IMR-90 (cell line): ENCODE data around the gene MX1. TPM values are rescaled to one million over a fixed set of nuclear protein-coding genes. Genes with fewer than 3 reads are reported as not detected.

Source experiments
- ATAC-seq: fragments of 200-7000 bp; cut with Tn5 transposase; 2 replicates; pipeline ENCODE4 v1.9.1; 2020; ENCODE audit warnings: low read depth, mild to moderate bottlenecking, moderate library complexity
- BruUV-seq: library from RNA; stranded (reverse); fragments of 400-500 nt; replicated peaks from 2 replicates; lab custom pipeline; 2021; lab: Mats Ljungman, UMichigan
- CTCF ChIA-PET: fragments of 300-600 bp; formaldehyde crosslinking; extraction: SDS; loops from one replicate; lab custom pipeline; 2021; ENCODE audit warnings: antibody characterized with exemption; lab: Yijun Ruan, JAX
- POLR2A ChIA-PET: fragments of 300-600 bp; sonication (Branson Sonifier 250); formaldehyde crosslinking; loops from one replicate; lab custom pipeline; 2022; ENCODE audit warnings: antibody characterized with exemption; ENCODE audit not compliant: unreplicated experiment; lab: Charles Lee
- DNase-seq: peaks from one replicate; pipeline ENCODE4 v3.0.0; 2013
- H2AFZ ChIP-seq: replicated peaks from 2 replicates; pipeline ENCODE3; 2013; ENCODE audit warnings: low read length, mild to moderate bottlenecking; ENCODE audit not compliant: poor library complexity
- H2AK5ac ChIP-seq: 2 replicates; pipeline ENCODE4 v1.6.1; 2013; ENCODE audit warnings: low read depth, low read length, inconsistent platforms
- H2AK9ac ChIP-seq: replicated peaks from 2 replicates; pipeline ENCODE3; 2013; ENCODE audit warnings: mild to moderate bottlenecking, low read depth, low read length, moderate library complexity; ENCODE audit not compliant: poor library complexity
- H2BK120ac ChIP-seq: 2 replicates; pipeline ENCODE4 v1.6.1; 2013; ENCODE audit warnings: low read depth, low read length, inconsistent platforms
- H2BK15ac ChIP-seq: 3 replicates; pipeline ENCODE4 v1.6.1; 2013; ENCODE audit warnings: low read depth, low read length, inconsistent platforms
- H2BK20ac ChIP-seq: 2 replicates; pipeline ENCODE4 v1.6.1; 2013; ENCODE audit warnings: low read depth, mild to moderate bottlenecking, inconsistent platforms, low read length, moderate library complexity
- H2BK5ac ChIP-seq: 2 replicates; pipeline ENCODE4 v1.6.1; 2013; ENCODE audit warnings: mild to moderate bottlenecking, low read depth, low read length, inconsistent platforms; ENCODE audit not compliant: poor library complexity, severe bottlenecking
- H3K14ac ChIP-seq: replicated peaks from 2 replicates; pipeline ENCODE4 v1.6.1; 2013; ENCODE audit warnings: low read depth, low read length, inconsistent platforms
- H3K18ac ChIP-seq: 2 replicates; pipeline ENCODE4 v1.6.1; 2013; ENCODE audit warnings: low read depth, low read length, control low read depth
- H3K23ac ChIP-seq: 2 replicates; pipeline ENCODE4 v1.6.1; 2013; ENCODE audit warnings: low read depth, low read length, inconsistent platforms
- H3K27ac ChIP-seq: 2 replicates; pipeline ENCODE4 v1.5.1; 2013; ENCODE audit warnings: mild to moderate bottlenecking, control low read depth, low read length; ENCODE audit not compliant: insufficient read depth
- H3K27me3 ChIP-seq: 2 replicates; pipeline ENCODE4 v1.6.1; 2013; ENCODE audit warnings: low read length; ENCODE audit not compliant: control insufficient read depth, insufficient read depth
- H3K36me3 ChIP-seq: 2 replicates; pipeline ENCODE4 v1.6.1; 2013; ENCODE audit warnings: low read length, mixed read lengths; ENCODE audit not compliant: control insufficient read depth, insufficient read depth
- H3K4ac ChIP-seq: 2 replicates; pipeline ENCODE4 v1.6.1; 2013; ENCODE audit warnings: low read depth, low read length, inconsistent platforms
- H3K4me1 ChIP-seq: 2 replicates; pipeline ENCODE4 v1.6.1; 2013; ENCODE audit warnings: low read length, mixed read lengths; ENCODE audit not compliant: control insufficient read depth, insufficient read depth
- H3K4me2 ChIP-seq: 2 replicates; pipeline ENCODE4 v1.6.1; 2013; ENCODE audit warnings: low read depth, mild to moderate bottlenecking, control low read depth, low read length, moderate library complexity
- H3K4me3 ChIP-seq: 2 replicates; pipeline ENCODE4 v1.5.1; 2013; ENCODE audit warnings: low read depth, mild to moderate bottlenecking, control low read depth, low read length, moderate library complexity; ENCODE audit not compliant: insufficient read depth
- H3K56ac ChIP-seq: 2 replicates; pipeline ENCODE4 v1.6.1; 2013; ENCODE audit warnings: low read length, inconsistent platforms; ENCODE audit not compliant: insufficient read depth; ENCODE audit errors: extremely low read depth
- H3K79me1 ChIP-seq, 2 experiments: 2 replicates each; pipeline ENCODE4 v1.6.1; 2013; ENCODE audit warnings: low read length in 2 of 2, inconsistent platforms in 1 of 2, low read depth in 1 of 2
- H3K9ac ChIP-seq: 2 replicates; pipeline ENCODE4 v1.6.1; 2013; ENCODE audit warnings: low read depth, low read length, control low read depth
- H3K9me1 ChIP-seq: 2 replicates; pipeline ENCODE4 v1.6.1; 2013; ENCODE audit warnings: low read length, inconsistent platforms; ENCODE audit not compliant: insufficient read depth
- H3K9me3 ChIP-seq: 2 replicates; pipeline ENCODE4 v1.6.1; 2013; ENCODE audit warnings: low read length; ENCODE audit not compliant: control insufficient read depth, insufficient read depth
- H4K20me1 ChIP-seq: 2 replicates; pipeline ENCODE4 v1.6.1; 2013; ENCODE audit warnings: low read length, inconsistent platforms; ENCODE audit not compliant: insufficient read depth
- H4K5ac ChIP-seq: 2 replicates; pipeline ENCODE4 v1.6.1; 2013; ENCODE audit warnings: mild to moderate bottlenecking, low read depth, low read length, control low read depth
- H4K8ac ChIP-seq, 2 experiments: 2 replicates each; pipeline ENCODE4 v1.6.1; 2013; ENCODE audit warnings: low read depth in 2 of 2, low read length in 2 of 2, control low read depth in 1 of 2, inconsistent platforms in 1 of 2
- H4K91ac ChIP-seq: 2 replicates; pipeline ENCODE4 v1.6.1; 2013; ENCODE audit warnings: low read depth, low read length, inconsistent platforms; ENCODE audit not compliant: insufficient read depth
- BHLHE40 ChIP-seq: fragments of 150-350 bp; IDR thresholded peaks from 2 replicates; pipeline ENCODE4 v1.6.1; 2016; ENCODE audit warnings: mild to moderate bottlenecking, low read depth, low read length
- CEBPB ChIP-seq: IDR thresholded peaks from 2 replicates; pipeline ENCODE4 v1.6.1; 2012; ENCODE audit warnings: low read depth, low read length, improper control_type of control experiment
- CHD1 ChIP-seq: IDR thresholded peaks from 2 replicates; pipeline ENCODE4 v1.6.1; 2012; ENCODE audit warnings: low read depth, low read length, improper control_type of control experiment
- MAZ ChIP-seq: IDR thresholded peaks from 2 replicates; pipeline ENCODE4 v1.6.1; 2012; ENCODE audit warnings: low read depth, mild to moderate bottlenecking, low read length, improper control_type of control experiment, moderate library complexity, borderline replicate concordance
- RAD21 ChIP-seq: IDR thresholded peaks from 2 replicates; pipeline ENCODE4 v1.6.1; 2012; ENCODE audit warnings: low read length, improper control_type of control experiment
- RCOR1 ChIP-seq: IDR thresholded peaks from 2 replicates; pipeline ENCODE4 v1.6.1; 2012; ENCODE audit warnings: mild to moderate bottlenecking, low read length, improper control_type of control experiment; ENCODE audit not compliant: insufficient replicate concordance
- WGBS, 2 experiments: methylation state at CpG; one replicate each; pipeline versions ENCODE4 v1.1.5 to v1.1.7; 2013; ENCODE audit warnings: missing lambda C conversion rate in 2 of 2; ENCODE audit not compliant: insufficient read length in 1 of 2; ENCODE audit errors: extremely low coverage in 2 of 2; 5-methylcytosine and 5-hydroxymethylcytosine counted together
- dilution Hi-C: fragments of 300-500 bp; cut with HindIII; formaldehyde crosslinking; loops from one replicate; pipeline ENCODE4 v1.14.3; 2018; ENCODE audit warnings: low sequenced_read_pairs; ENCODE audit not compliant: unreplicated experiment
- in situ Hi-C: fragments of 300-500 bp; cut with MboI; formaldehyde crosslinking; loops from 3 replicates; pipeline ENCODE4 v1.14.3; 2019; ENCODE audit warnings: low sequenced_read_pairs, inconsistent platforms, mixed read lengths
- intact Hi-C: fragments of 100-400 bp; cut with micrococcal nuclease; formaldehyde crosslinking; loops from 2 replicates; pipeline ENCODE4 v1.10.0; 2022
- polyA plus RNA-seq, 3 experiments: library from polyadenylated mRNA; depleted of rRNA; stranded (reverse); fragments of >200 nt; gene quantifications; 2 replicates each; pipeline ENCODE4 v1.2.3, GENCODE V29; 2012; ENCODE audit warnings: low replicate concordance in 1 of 3
- total RNA-seq: library from RNA; depleted of rRNA; stranded (reverse); fragments of >200 nt; gene quantifications from 2 replicates; pipeline ENCODE4 v1.2.3, GENCODE V29; 2012

The MX1 gene
- total and polyA plus RNA-seq, 2 of the 4 experiments (the other 2 are of a cell fraction) = 1.0 to 2.5 TPM

GRCh38 chr21:41466024-41466820 lies 40.2 kb downstream of the MX1 start (continued):
- no peak for TF ChIP-seq CHD1

DNA sequence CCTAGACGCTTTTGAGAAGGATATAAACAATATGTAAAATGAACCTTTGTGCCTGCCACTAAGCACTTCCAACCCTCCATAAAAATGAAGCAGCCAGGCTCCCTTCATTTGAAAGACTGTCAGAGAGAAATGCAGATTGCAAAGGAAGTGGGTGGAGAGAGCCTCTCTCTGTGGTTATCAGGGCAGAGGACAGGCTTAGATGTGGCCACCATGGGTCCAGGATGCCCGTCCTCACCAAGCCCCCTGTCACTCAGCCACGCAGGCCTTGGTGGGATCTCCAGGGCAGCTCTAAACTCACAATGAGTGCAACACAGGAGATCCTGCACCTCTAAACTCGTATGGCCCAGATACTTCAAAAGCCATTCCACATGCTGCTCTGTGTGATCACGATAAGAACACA lies 44.0 kb downstream of the MX1 start:
- no peak overlapping the region for H4K91ac ChIP-seq
- no peak overlapping the region for H3K56ac ChIP-seq
- H2BK20ac ChIP-seq = no peak overlapping the region
- H2AK5ac ChIP-seq = no peak overlapping the region
- ATAC-seq (no peak), DNase-seq (no peak)
- no peaks in the 10 kb centered on the region for H3K9me3 ChIP-seq
- H3K23ac ChIP-seq = no peak overlapping the region
- no peak overlapping the region for H3K27ac ChIP-seq
- no peak overlapping the region for H3K4me2 ChIP-seq
- no peak overlapping the region for H3K4ac ChIP-seq
- in situ Hi-C loops = no loop called here
- ChIA-PET CTCF (no interaction called here), POLR2A (no interaction called here)
- TF ChIP-seq MAZ (no peak), RAD21 (no peak), BHLHE40 (no peak), CEBPB (no peak), RCOR1 (no peak)
- H4K20me1 ChIP-seq = no peaks in the 10 kb centered on the region
- H4K8ac ChIP-seq = no peak overlapping the region
- H3K4me3 ChIP-seq = no peak overlapping the region
- no peak overlapping the region for H2BK120ac ChIP-seq
- H2AFZ ChIP-seq = no peak overlapping the region
- no peak overlapping the region for H2BK15ac ChIP-seq
- no peak overlapping the region for H2AK9ac ChIP-seq
- no peak overlapping the region for H4K5ac ChIP-seq
- dilution Hi-C loops = no loop called here
- no peak overlapping the region for H3K14ac ChIP-seq
- no peak overlapping the region for H2BK5ac ChIP-seq
- no peak overlapping the region for H3K9ac ChIP-seq
- no peaks in the 10 kb centered on the region for H3K79me1 ChIP-seq
- H3K9me1 ChIP-seq = no peaks in the 10 kb centered on the region
- H3K4me1 ChIP-seq = peaks cover 3% of the 10 kb centered on the region; the same call in 1 of the 2 replicates
- intact Hi-C loops = loop anchor here (10.0 kb wide), 1 partner anchor 1375 kb away; no protein-coding TSS in a partner anchor
- no peaks in the 10 kb centered on the region for H3K36me3 ChIP-seq
- no peak overlapping the region for H3K18ac ChIP-seq
- no CpG with 5 or more reads among the region's 5 CpGs for WGBS, 2 experiments
- BruUV-seq = no TSS peak
- H3K27me3 ChIP-seq = no peaks in the 10 kb centered on the region; the same call in 1 of the 2 replicates
